HEK293T (cell line): ENCODE measurements around the gene ZBTB17.

Source experiments
- CTCF ChIA-PET: fragments of 350-600 bp; formaldehyde crosslinking; extraction: SDS; loops from one replicate; lab custom pipeline; 2021; ENCODE audit warnings: antibody characterized with exemption, inconsistent platforms; lab: Yijun Ruan, JAX
- POLR2A ChIA-PET: fragments of 350-600 bp; formaldehyde crosslinking; extraction: SDS; loops from one replicate; lab custom pipeline; 2020; ENCODE audit warnings: antibody characterized with exemption, inconsistent platforms; lab: Yijun Ruan, JAX
- DNase-seq: peaks from one replicate; pipeline ENCODE4 v3.0.0; 2012; ENCODE audit warnings: mixed read lengths; ENCODE audit errors: extremely low spot score
- ARNT ChIP-seq: fragments of 450-650 bp; IDR thresholded peaks from 2 replicates; pipeline ENCODE4 v1.6.1; 2017; ENCODE audit warnings: mild to moderate bottlenecking
- BHLHE40 ChIP-seq: fragments of 450-650 bp; IDR thresholded peaks from 2 replicates; pipeline ENCODE4 v1.6.1; 2016; ENCODE audit warnings: mild to moderate bottlenecking, moderate library complexity, borderline replicate concordance
- CTBP1 ChIP-seq: fragments of 450-650 bp; IDR thresholded peaks from 2 replicates; pipeline ENCODE4 v1.6.1; 2016; ENCODE audit warnings: borderline replicate concordance
- ELF4 ChIP-seq: fragments of 450-650 bp; IDR thresholded peaks from 2 replicates; pipeline ENCODE4 v1.6.1; 2017; ENCODE audit warnings: antibody characterized with exemption
- FOXA1 ChIP-seq: fragments of 450-650 bp; IDR thresholded peaks from 2 replicates; pipeline ENCODE4 v1.6.1; 2016; ENCODE audit warnings: mild to moderate bottlenecking
- FOXK2 ChIP-seq: fragments of 450-650 bp; IDR thresholded peaks from 2 replicates; pipeline ENCODE4 v1.6.1; 2016; ENCODE audit warnings: mild to moderate bottlenecking
- FOXM1 ChIP-seq: fragments of 450-650 bp; IDR thresholded peaks from 2 replicates; pipeline ENCODE4 v1.6.1; 2017; ENCODE audit warnings: mild to moderate bottlenecking, borderline replicate concordance
- HDGF ChIP-seq: fragments of 450-650 bp; IDR thresholded peaks from 2 replicates; pipeline ENCODE4 v1.6.1; 2017; ENCODE audit warnings: antibody characterized with exemption, borderline replicate concordance
- L3MBTL2 ChIP-seq: fragments of 450-650 bp; conservative IDR thresholded peaks from 2 replicates; pipeline ENCODE4 v1.6.1; 2016; ENCODE audit warnings: mild to moderate bottlenecking
- LEF1 ChIP-seq: fragments of 450-650 bp; IDR thresholded peaks from 2 replicates; pipeline ENCODE4 v1.6.1; 2017; ENCODE audit warnings: mild to moderate bottlenecking, borderline replicate concordance
- NFRKB ChIP-seq: fragments of 450-650 bp; IDR thresholded peaks from 2 replicates; pipeline ENCODE4 v1.6.1; 2016; ENCODE audit warnings: mild to moderate bottlenecking, moderate library complexity
- SP1 ChIP-seq: fragments of 450-650 bp; IDR thresholded peaks from 2 replicates; pipeline ENCODE4 v1.6.1; 2017
- SUZ12 ChIP-seq: fragments of 450-650 bp; IDR thresholded peaks from 2 replicates; pipeline ENCODE4 v1.6.1; 2016; ENCODE audit warnings: mild to moderate bottlenecking
- TARDBP ChIP-seq: fragments of 450-650 bp; IDR thresholded peaks from 2 replicates; pipeline ENCODE4 v1.6.1; 2016
- ZNF384 ChIP-seq: fragments of 450-650 bp; IDR thresholded peaks from 2 replicates; pipeline ENCODE4 v1.6.1; 2016
- TF ChIP-seq, protein P1 (sequence below): fragments of 450-650 bp; IDR thresholded peaks from 2 replicates; pipeline ENCODE4 v1.6.1; 2016

Gene ZBTB17

DNA sequence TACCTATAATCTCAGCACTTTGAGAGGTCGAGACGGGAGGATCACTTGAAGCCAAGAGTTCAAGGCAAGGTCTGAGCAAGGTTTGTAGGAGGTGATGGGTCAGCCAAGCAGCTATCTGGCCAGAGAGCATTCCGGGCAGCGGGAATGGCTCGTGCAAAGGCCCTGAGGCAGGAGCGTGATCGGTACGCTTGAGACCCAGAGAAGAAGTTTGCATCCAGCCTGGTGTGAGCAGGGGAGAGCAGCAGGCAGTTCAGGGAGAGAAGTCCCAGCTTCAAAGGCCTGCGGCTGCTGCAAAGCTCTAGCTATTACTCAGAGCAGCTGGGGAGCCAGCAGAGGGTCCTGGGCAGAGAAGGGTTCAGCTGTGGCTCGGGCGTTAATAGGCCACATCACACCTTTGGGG lies 23.0 kb upstream of the ZBTB17 start:
- TF ChIP-seq, protein P1, sequence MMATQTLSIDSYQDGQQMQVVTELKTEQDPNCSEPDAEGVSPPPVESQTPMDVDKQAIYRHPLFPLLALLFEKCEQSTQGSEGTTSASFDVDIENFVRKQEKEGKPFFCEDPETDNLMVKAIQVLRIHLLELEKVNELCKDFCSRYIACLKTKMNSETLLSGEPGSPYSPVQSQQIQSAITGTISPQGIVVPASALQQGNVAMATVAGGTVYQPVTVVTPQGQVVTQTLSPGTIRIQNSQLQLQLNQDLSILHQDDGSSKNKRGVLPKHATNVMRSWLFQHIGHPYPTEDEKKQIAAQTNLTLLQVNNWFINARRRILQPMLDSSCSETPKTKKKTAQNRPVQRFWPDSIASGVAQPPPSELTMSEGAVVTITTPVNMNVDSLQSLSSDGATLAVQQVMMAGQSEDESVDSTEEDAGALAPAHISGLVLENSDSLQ = no peak
- TF ChIP-seq FOXM1 (no peak), BHLHE40 (no peak), SUZ12 (no peak), HDGF (no peak), NFRKB (no peak), CTBP1 (no peak), L3MBTL2 (no peak), TARDBP (no peak), ARNT (no peak), SP1 (no peak)
- ChIA-PET CTCF (no interaction called here), POLR2A (no interaction called here)
- DNase-seq = no peak

DNA sequence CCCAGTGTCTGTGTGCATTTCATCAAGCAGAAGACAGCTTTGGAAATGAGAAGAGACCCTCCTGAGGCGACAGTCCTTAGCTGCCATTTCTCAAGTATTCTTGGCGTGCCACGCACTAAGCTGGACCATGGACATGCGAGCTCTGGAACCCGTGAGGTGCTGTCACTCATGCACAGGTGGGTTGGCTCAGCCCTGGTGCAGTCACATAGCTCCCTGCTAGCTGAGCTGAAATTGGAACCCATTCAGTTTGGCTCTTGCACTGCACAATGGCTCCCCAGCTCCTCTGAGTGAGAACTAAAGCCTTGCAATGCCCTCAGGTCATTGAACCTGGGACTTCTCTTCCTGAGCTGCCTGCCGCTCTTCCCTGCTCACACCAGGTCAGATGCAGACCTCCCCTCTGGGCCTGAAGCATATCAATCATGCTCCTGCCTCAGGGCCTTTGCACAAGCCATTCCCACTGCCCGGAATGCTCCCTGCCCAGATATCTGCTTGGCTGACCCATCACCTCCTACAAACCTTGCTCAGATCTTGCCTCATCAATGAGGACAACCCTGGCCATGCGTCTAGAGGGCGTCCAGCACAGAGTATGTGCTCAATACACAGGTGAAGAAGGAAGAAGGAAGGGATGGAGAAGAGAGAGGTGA lies 21.9 kb upstream of the ZBTB17 start:
- DNase-seq = no peak
- ChIA-PET POLR2A (interaction anchor here (1.0 kb wide), 1 partner anchor 22 kb away, joined by 4 read pairs; the partner anchor contains the start of gene ZBTB17), CTCF (interaction anchor here (0.5 to 0.6 kb wide), 2 partner anchors 199 to 214 kb away, joined by 3 read pairs; no protein-coding TSS in a partner anchor)
- TF ChIP-seq LEF1 (no peak), HDGF (no peak), L3MBTL2 (no peak), ZNF384 (no peak), FOXM1 (no peak), NFRKB (no peak), SP1 (no peak), ARNT (no peak), SUZ12 (no peak), FOXK2 (no peak), FOXA1 (no peak), CTBP1 (no peak), TARDBP (no peak), ELF4 (no peak), BHLHE40 (no peak)
- TF ChIP-seq, protein P1 = no peak

GRCh38 chr1:15997076-15997585 lies 21.2 kb upstream of the ZBTB17 start:
- TF ChIP-seq FOXM1 (no peak), TARDBP (no peak), FOXA1 (no peak), SP1 (no peak), ELF4 (no peak), L3MBTL2 (no peak), LEF1 (no peak), BHLHE40 (no peak), SUZ12 (no peak), ZNF384 (no peak), HDGF (no peak), NFRKB (no peak)
- TF ChIP-seq, protein P1 = no peak

GRCh38 chr1:15994590-15995351 lies 18.9 kb upstream of the ZBTB17 start:
- TF ChIP-seq L3MBTL2 = no peak
- no peak for TF ChIP-seq SP1
- no peak for TF ChIP-seq HDGF
- no peak for TF ChIP-seq FOXK2
- CTCF ChIA-PET = interaction anchor here (1.0 kb wide), 1 partner anchor 12 kb away, joined by 3 read pairs; no protein-coding TSS in a partner anchor
- POLR2A ChIA-PET = interaction anchor here (0.7 to 1.2 kb wide), 2 partner anchors 19 kb away, joined by 3 to 5 read pairs; partner anchors contain the start of gene ZBTB17
- peak; percentile 42 for DNase-seq

More at GRCh38 chr1:15997076-15997585, 21.2 kb upstream of the ZBTB17 start:
- no peak for DNase-seq
- CTCF ChIA-PET = interaction anchor here (0.5 kb wide), 1 partner anchor 198 kb away, joined by 3 read pairs; no protein-coding TSS in a partner anchor
- POLR2A ChIA-PET = interaction anchor here (1.0 kb wide), 1 partner anchor 21 kb away, joined by 4 read pairs; the partner anchor contains the start of gene ZBTB17

DNA sequence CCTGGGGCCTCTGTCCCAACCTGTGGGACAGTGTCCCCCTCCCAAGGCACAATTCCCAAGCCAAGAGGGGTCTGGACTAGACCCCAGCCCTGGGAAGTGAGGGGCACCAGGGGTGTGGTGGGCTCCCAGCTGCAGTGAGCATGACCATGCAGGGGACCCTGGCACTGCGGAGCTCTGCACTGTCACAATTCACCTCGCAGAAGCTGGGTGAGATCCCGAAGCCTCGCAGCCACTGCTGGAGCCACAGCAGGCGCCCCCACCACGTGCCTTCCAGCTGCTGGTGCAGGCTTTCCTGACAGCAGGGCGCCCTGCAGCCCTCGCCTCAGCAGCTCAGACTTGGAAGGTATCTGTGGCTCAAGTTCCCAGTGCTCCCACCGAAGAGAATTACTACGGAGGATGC lies 18.2 kb upstream of the ZBTB17 start:
- ChIA-PET POLR2A (no interaction called here), CTCF (interaction anchor here (1.0 kb wide), 1 partner anchor 13 kb away, joined by 3 read pairs; no protein-coding TSS in a partner anchor)
- DNase-seq = no peak
- TF ChIP-seq ELF4 = no peak
- no peak for TF ChIP-seq NFRKB
- TF ChIP-seq SP1 = no peak

DNA sequence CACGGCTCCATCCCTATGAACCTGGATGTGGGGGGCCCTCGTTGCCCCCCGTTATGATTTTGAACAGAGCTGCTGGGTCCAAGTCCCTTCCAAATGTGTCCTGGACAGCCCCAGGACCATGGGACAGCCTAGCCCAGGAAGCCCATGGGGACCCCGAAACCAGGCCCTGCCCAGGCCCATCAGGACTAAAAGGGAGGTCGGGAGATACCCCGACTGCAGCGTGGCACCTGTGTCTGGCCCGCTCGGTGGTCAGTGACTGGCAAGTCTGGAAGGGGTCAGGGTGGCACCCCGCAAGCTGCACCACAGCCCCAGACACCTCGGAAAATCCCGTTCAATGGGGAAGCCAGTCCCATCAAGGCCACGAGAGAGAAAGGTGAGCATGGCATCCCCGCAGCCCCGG lies 17.8 kb upstream of the ZBTB17 start:
- TF ChIP-seq FOXM1 = no peak
- TF ChIP-seq CTBP1 = no peak
- no peak for TF ChIP-seq ARNT
- TF ChIP-seq FOXA1 = no peak
- TF ChIP-seq FOXK2 = no peak
- no peak for TF ChIP-seq HDGF
- TF ChIP-seq ELF4 = no peak
- TF ChIP-seq, protein P1 = no peak
- TF ChIP-seq SP1 = no peak
- TF ChIP-seq TARDBP = no peak
- no peak for TF ChIP-seq LEF1
- ChIA-PET POLR2A (no interaction called here), CTCF (no interaction called here)
- DNase-seq = no peak
